HepG2 (cell line): Measurements from ENCODE around the gene ANKRA2. TPM values are rescaled to one million over a fixed set of nuclear protein-coding genes. Genes with fewer than 3 reads are reported as not detected.

Experiments used
- ADNP ChIP-seq: sonication (generic); formaldehyde crosslinking; IDR thresholded peaks from 2 replicates; pipeline ENCODE4 v1.4.0; 2020; ENCODE audit warnings: missing genetic modification reagents
- AGO2 ChIP-seq: fragments of 200-400 bp; formaldehyde crosslinking; optimal IDR thresholded peaks from 2 replicates; pipeline ENCODE3; 2017; ENCODE audit warnings: mild to moderate bottlenecking, low read depth, low read length, moderate library complexity
- ARID3A ChIP-seq: IDR thresholded peaks from 2 replicates; pipeline ENCODE4 v1.6.1; 2012; ENCODE audit warnings: low read depth, low read length, improper control_type of control experiment
- ATRX ChIP-seq: sonication (generic); formaldehyde crosslinking; IDR thresholded peaks from 2 replicates; pipeline ENCODE4 v1.4.0; 2020; ENCODE audit warnings: missing genetic modification reagents, borderline replicate concordance
- CCAR2 ChIP-seq: fragments of 200-400 bp; formaldehyde crosslinking; optimal IDR thresholded peaks from 2 replicates; pipeline ENCODE3; 2018; ENCODE audit warnings: low read depth, mild to moderate bottlenecking, low read length, moderate library complexity
- ELF3 ChIP-seq: IDR thresholded peaks from 2 replicates; pipeline ENCODE4 v1.6.1; 2016; ENCODE audit warnings: missing genetic modification reagents, missing compliant biosample characterization
- FOXA3 ChIP-seq: IDR thresholded peaks from 2 replicates; pipeline ENCODE4 v1.6.1; 2016; ENCODE audit warnings: missing genetic modification reagents, missing compliant biosample characterization
- KAT7 ChIP-seq: IDR thresholded peaks from 2 replicates; pipeline ENCODE4 v1.6.1; 2018; ENCODE audit warnings: borderline replicate concordance, missing compliant biosample characterization
- KLF16 ChIP-seq, 2 experiments: sonication (generic) in 1 of 2; formaldehyde crosslinking in 1 of 2; IDR thresholded peaks; 2 replicates each; pipeline versions ENCODE4 v1.6.1 to v1.8.0; 2016 to 2023; ENCODE audit warnings: missing genetic modification reagents in 2 of 2, missing compliant biosample characterization in 1 of 2
- MXD4 ChIP-seq: IDR thresholded peaks from 2 replicates; pipeline ENCODE4 v1.6.1; 2016; ENCODE audit warnings: mild to moderate bottlenecking, missing biosample characterization, missing genetic modification reagents
- NFE2L1 ChIP-seq: sonication (generic); formaldehyde crosslinking; IDR thresholded peaks from 2 replicates; pipeline ENCODE4 v1.4.0; 2020; ENCODE audit warnings: missing genetic modification reagents, mild to moderate bottlenecking, borderline replicate concordance
- PAF1 ChIP-seq: IDR thresholded peaks from 2 replicates; pipeline ENCODE4 v1.6.1; 2016; ENCODE audit warnings: missing genetic modification reagents, missing compliant biosample characterization
- PCBP1 ChIP-seq: fragments of 200-400 bp; formaldehyde crosslinking; IDR thresholded peaks from 2 replicates; pipeline ENCODE4 v1.6.1; 2017; ENCODE audit warnings: mild to moderate bottlenecking, low read depth, low read length, borderline replicate concordance
- PHB2 ChIP-seq: fragments of 450-650 bp; IDR thresholded peaks from 2 replicates; pipeline ENCODE4 v1.6.1; 2018; ENCODE audit not compliant: partially characterized antibody
- POLR2A ChIP-seq, 2 experiments: IDR thresholded peaks; 2 replicates each; pipeline ENCODE4 v1.6.1; 2011; ENCODE audit warnings: low read depth in 2 of 2, low read length in 2 of 2, mild to moderate bottlenecking in 1 of 2, moderate library complexity in 1 of 2; ENCODE audit not compliant: insufficient read depth in 1 of 2
- POLR2AphosphoS5 ChIP-seq: IDR thresholded peaks from 2 replicates; pipeline ENCODE4 v1.6.1; 2012; ENCODE audit warnings: low read depth, low read length
- POLR2G ChIP-seq: fragments of 200-400 bp; formaldehyde crosslinking; IDR thresholded peaks from 2 replicates; pipeline ENCODE4 v1.6.1; 2018; ENCODE audit warnings: mild to moderate bottlenecking, low read depth, low read length, moderate library complexity
- RBM22 ChIP-seq: fragments of 200-400 bp; formaldehyde crosslinking; optimal IDR thresholded peaks from 2 replicates; pipeline ENCODE3; 2017; ENCODE audit warnings: mild to moderate bottlenecking, low read length, moderate library complexity
- SALL1 ChIP-seq: sonication (generic); formaldehyde crosslinking; IDR thresholded peaks from 2 replicates; pipeline ENCODE4 v1.8.0; 2022; ENCODE audit warnings: mild to moderate bottlenecking, missing genetic modification reagents
- SRSF4 ChIP-seq: fragments of 200-400 bp; formaldehyde crosslinking; IDR thresholded peaks from one replicate; pipeline ENCODE4 v1.6.1; 2018; ENCODE audit warnings: mild to moderate bottlenecking, low read depth, low read length, moderate library complexity; ENCODE audit not compliant: poor library complexity, severe bottlenecking
- SSRP1 ChIP-seq: IDR thresholded peaks from 2 replicates; pipeline ENCODE4 v1.6.1; 2016; ENCODE audit warnings: control low read depth
- UBTF ChIP-seq: sonication (generic); formaldehyde crosslinking; IDR thresholded peaks from 2 replicates; pipeline ENCODE4 v1.4.0; 2020; ENCODE audit warnings: mild to moderate bottlenecking, missing genetic modification reagents
- ZBTB34 ChIP-seq: sonication (generic); formaldehyde crosslinking; IDR thresholded peaks from 2 replicates; pipeline ENCODE4 v1.8.0; 2022; ENCODE audit warnings: mild to moderate bottlenecking, missing genetic modification reagents
- ZKSCAN8 ChIP-seq: IDR thresholded peaks from 2 replicates; pipeline ENCODE4 v1.6.1; 2016; ENCODE audit warnings: borderline replicate concordance, missing genetic modification reagents, missing compliant biosample characterization
- ZNF331 ChIP-seq: sonication (generic); formaldehyde crosslinking; IDR thresholded peaks from 2 replicates; pipeline ENCODE4 v1.4.0; 2020; ENCODE audit warnings: missing genetic modification reagents
- ZNF33B ChIP-seq: sonication (generic); formaldehyde crosslinking; IDR thresholded peaks from 2 replicates; pipeline ENCODE4 v1.5.1; 2020; ENCODE audit warnings: mild to moderate bottlenecking, missing genetic modification reagents
- ZNF354B ChIP-seq: sonication (generic); formaldehyde crosslinking; IDR thresholded peaks from 2 replicates; pipeline ENCODE4 v1.8.0; 2022; ENCODE audit warnings: mild to moderate bottlenecking, missing genetic modification reagents
- ZNF558 ChIP-seq: sonication (generic); formaldehyde crosslinking; IDR thresholded peaks from 2 replicates; pipeline ENCODE4 v1.9.0; 2022; ENCODE audit warnings: mild to moderate bottlenecking, missing genetic modification reagents, borderline replicate concordance
- ZNF737 ChIP-seq: sonication (generic); formaldehyde crosslinking; IDR thresholded peaks from 2 replicates; pipeline ENCODE4 v1.5.0; 2020; ENCODE audit warnings: missing genetic modification reagents, mild to moderate bottlenecking, borderline replicate concordance
- polyA plus RNA-seq, 8 experiments: library from polyadenylated mRNA; depleted of rRNA in 3 of 8; stranded (reverse) in 7 of 8; unstranded in 1 of 8; fragments of >200 nt; fragmentation: Illumina TruSeq in 4 of 8; extraction: Trizol in 4 of 8; gene quantifications; 2 replicates each; pipeline versions ENCODE4 v1.2.1 to v1.2.3, GENCODE V29; 2011 to 2016; ENCODE audit warnings: low read depth in 4 of 8, missing spikeins in 1 of 8, mixed read lengths in 1 of 8; ENCODE audit not compliant: insufficient read depth in 1 of 8
- total RNA-seq, 5 experiments: library from RNA; depleted of rRNA; stranded (reverse); fragments of >200 nt; fragmentation: Illumina TruSeq; extraction: Trizol; gene quantifications; 2 replicates each; pipeline ENCODE4 v1.2.3, GENCODE V29; 2016; ENCODE audit warnings: low read depth in 1 of 5

The ANKRA2 gene
- total and polyA plus RNA-seq, 2 of the 13 experiments (the other 11 are each of a cell fraction or from before 2014, with no cell fraction given) = 23.6 to 33.6 TPM

- TF ChIP-seq POLR2AphosphoS5 = peak; percentile 46
- TF ChIP-seq SRSF4 = no peak
- 0 out of 2 replicates have a peak, but pooled peaks have one; percentile 26 for TF ChIP-seq ZNF331 (CRISPR knock-in tag)
- peak; percentile 85 for TF ChIP-seq POLR2G
- TF ChIP-seq NFE2L1 (CRISPR knock-in tag) = no peak
- no peak for TF ChIP-seq ZNF558 (CRISPR knock-in tag)
- TF ChIP-seq ZBTB34 (CRISPR knock-in tag) = no peak
- no peak for TF ChIP-seq UBTF (CRISPR knock-in tag)
- TF ChIP-seq PHB2 = no peak
- TF ChIP-seq ADNP (CRISPR knock-in tag) = no peak
- TF ChIP-seq ZNF354B (CRISPR knock-in tag) = no peak
- TF ChIP-seq PCBP1 = no peak
- no peak for TF ChIP-seq ZNF737 (CRISPR knock-in tag)
- TF ChIP-seq SSRP1 (CRISPR knock-in tag) = 0 out of 2 replicates have a peak, but pooled peaks have one; percentile 78
- peak; percentile 75 for TF ChIP-seq PAF1
- TF ChIP-seq ZKSCAN8 (CRISPR knock-in tag) = no peak
- no peak for TF ChIP-seq KLF16 (CRISPR knock-in tag; IDR thresholded peaks at IDR 0.05)
- no peak for TF ChIP-seq FOXA3 (CRISPR knock-in tag)
- no peak for TF ChIP-seq SALL1 (CRISPR knock-in tag)
- TF ChIP-seq KAT7 = no peak
- no peak for TF ChIP-seq ZNF33B (CRISPR knock-in tag)
- TF ChIP-seq ATRX (CRISPR knock-in tag) = no peak
- TF ChIP-seq AGO2 = peak; percentile 46
- TF ChIP-seq POLR2A (IDR thresholded peaks at IDR 0.05; ENCODE audit: insufficient read depth in 1 of 2, low read depth in 2 of 2, low read length in 2 of 2) = peak; percentile 42 to 56; a peak in 2 of 4 replicates
- peak; percentile 97 for TF ChIP-seq RBM22
- no peak for TF ChIP-seq CCAR2
- no peak for TF ChIP-seq ELF3 (CRISPR knock-in tag)
- no peak for TF ChIP-seq MXD4 (CRISPR knock-in tag)
- no peak for TF ChIP-seq ARID3A
These were observed 58.9 kb downstream of the ANKRA2 start (continued) for GRCh38 chr5:73506459-73506955.
